ENCODE results near the gene SLC16A8. TPM values are rescaled to one million over a fixed set of nuclear protein-coding genes. Genes with fewer than 3 reads are reported as not detected.
"Not testable (repeated sequence)": the region's sequence is repeated elsewhere in the genome, so short reads cannot be mapped to it uniquely, and the experiment has no call there.

SLC16A8 gene
- total RNA-seq, 1 donor from 2014 or later: 0.26 TPM

DNA sequence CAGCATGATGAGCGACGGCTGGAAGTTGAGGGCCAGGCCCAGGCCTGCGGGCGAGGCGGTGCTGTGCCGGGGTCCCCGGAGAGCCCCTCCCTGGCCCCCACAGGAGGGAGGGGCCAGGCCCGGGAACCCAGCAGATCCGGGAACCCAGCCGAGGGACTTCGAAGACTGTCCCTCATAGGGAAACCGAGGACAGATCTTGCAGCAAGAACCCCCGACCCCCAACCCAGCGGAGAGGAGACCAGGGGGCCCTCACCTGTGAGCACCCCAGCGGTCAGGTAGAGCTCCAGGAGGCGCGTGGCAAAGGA is 2.4 kb downstream of the SLC16A8 start:
- H3K4me1 Mint-ChIP-seq: peaks cover 19% of the 10 kb centered on the region
- TF ChIP-seq, protein P1, sequence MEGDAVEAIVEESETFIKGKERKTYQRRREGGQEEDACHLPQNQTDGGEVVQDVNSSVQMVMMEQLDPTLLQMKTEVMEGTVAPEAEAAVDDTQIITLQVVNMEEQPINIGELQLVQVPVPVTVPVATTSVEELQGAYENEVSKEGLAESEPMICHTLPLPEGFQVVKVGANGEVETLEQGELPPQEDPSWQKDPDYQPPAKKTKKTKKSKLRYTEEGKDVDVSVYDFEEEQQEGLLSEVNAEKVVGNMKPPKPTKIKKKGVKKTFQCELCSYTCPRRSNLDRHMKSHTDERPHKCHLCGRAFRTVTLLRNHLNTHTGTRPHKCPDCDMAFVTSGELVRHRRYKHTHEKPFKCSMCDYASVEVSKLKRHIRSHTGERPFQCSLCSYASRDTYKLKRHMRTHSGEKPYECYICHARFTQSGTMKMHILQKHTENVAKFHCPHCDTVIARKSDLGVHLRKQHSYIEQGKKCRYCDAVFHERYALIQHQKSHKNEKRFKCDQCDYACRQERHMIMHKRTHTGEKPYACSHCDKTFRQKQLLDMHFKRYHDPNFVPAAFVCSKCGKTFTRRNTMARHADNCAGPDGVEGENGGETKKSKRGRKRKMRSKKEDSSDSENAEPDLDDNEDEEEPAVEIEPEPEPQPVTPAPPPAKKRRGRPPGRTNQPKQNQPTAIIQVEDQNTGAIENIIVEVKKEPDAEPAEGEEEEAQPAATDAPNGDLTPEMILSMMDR (conservative IDR thresholded peaks at IDR 0.05): no peak
- no peaks in the 10 kb centered on the region for H3K9me3 Mint-ChIP-seq
- no peak for DNase-seq (ENCODE audit: low read depth, low spot score)
- no peak overlapping the region for H3K4me3 Mint-ChIP-seq
- H3K27me3 Mint-ChIP-seq (ENCODE audit: low read depth): peaks cover 8% of the 10 kb centered on the region
- H3K36me3 Mint-ChIP-seq (ENCODE audit: low read depth): no peaks in the 10 kb centered on the region
- H3K27ac Mint-ChIP-seq (ENCODE audit: unreplicated experiment): no peak overlapping the region

- no peak overlapping the region for H3K4me3 Mint-ChIP-seq
Measured at GRCh38 chr22:38080850-38081635, 2.9 kb downstream of the SLC16A8 start.

DNA sequence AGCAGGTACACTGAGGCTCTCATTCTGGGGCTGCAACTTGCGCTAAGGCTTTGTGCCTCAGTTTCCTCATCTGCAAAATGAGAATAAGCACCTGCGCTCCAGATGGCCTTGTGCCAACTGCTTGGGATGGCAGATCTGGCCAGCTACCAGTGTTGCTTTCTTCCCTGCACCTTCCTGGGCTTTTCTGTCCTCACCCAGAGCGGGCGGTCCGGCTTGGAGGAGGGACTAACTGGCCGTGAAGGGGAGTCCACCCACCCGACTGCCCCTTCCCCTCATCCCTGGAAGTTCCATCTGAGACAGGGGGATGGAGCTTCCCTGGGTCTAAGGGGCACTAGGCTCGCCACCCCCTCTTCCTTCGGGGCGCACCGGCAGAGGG is 3.5 kb downstream of the SLC16A8 start:
- DNase-seq (ENCODE audit: low read depth, low spot score): no peak
- Mint-ChIP-seq H3K36me3 (ENCODE audit: low read depth) (no peaks in the 10 kb centered on the region), H3K27me3 (ENCODE audit: low read depth) (peaks cover 8% of the 10 kb centered on the region)

More at GRCh38 chr22:38080850-38081635, 2.9 kb downstream of the SLC16A8 start:
- Mint-ChIP-seq H3K27ac (ENCODE audit: unreplicated experiment) (no peak overlapping the region), H3K9me3 (no peaks in the 10 kb centered on the region), H3K36me3 (ENCODE audit: low read depth) (no peaks in the 10 kb centered on the region), H3K27me3 (ENCODE audit: low read depth) (peaks cover 8% of the 10 kb centered on the region), H3K4me1 (peaks cover 19% of the 10 kb centered on the region)
- TF ChIP-seq, protein P1 (conservative IDR thresholded peaks at IDR 0.05): no peak
- no peak for DNase-seq (ENCODE audit: low read depth, low spot score)

GRCh38 chr22:38079804-38080203 is 4.2 kb downstream of the SLC16A8 start:
- no peak overlapping the region for H3K27ac Mint-ChIP-seq (ENCODE audit: unreplicated experiment)
- peaks cover 19% of the 10 kb centered on the region for H3K4me1 Mint-ChIP-seq
- H3K4me3 Mint-ChIP-seq: no peak overlapping the region
- H3K9me3 Mint-ChIP-seq: no peaks in the 10 kb centered on the region
- DNase-seq (ENCODE audit: low read depth, low spot score): no peak
- H3K27me3 Mint-ChIP-seq (ENCODE audit: low read depth): peaks cover 8% of the 10 kb centered on the region
- H3K36me3 Mint-ChIP-seq (ENCODE audit: low read depth): no peaks in the 10 kb centered on the region
- TF ChIP-seq, protein P1 (conservative IDR thresholded peaks at IDR 0.05): no peak

More for the DNA sequence above, 3.5 kb downstream of the SLC16A8 start:
- Mint-ChIP-seq H3K27ac (ENCODE audit: unreplicated experiment) (no peak overlapping the region), H3K9me3 (no peaks in the 10 kb centered on the region), H3K4me1 (peaks cover 23% of the 10 kb centered on the region), H3K4me3 (no peak overlapping the region)
- TF ChIP-seq, protein P1 (conservative IDR thresholded peaks at IDR 0.05): no peak

DNA sequence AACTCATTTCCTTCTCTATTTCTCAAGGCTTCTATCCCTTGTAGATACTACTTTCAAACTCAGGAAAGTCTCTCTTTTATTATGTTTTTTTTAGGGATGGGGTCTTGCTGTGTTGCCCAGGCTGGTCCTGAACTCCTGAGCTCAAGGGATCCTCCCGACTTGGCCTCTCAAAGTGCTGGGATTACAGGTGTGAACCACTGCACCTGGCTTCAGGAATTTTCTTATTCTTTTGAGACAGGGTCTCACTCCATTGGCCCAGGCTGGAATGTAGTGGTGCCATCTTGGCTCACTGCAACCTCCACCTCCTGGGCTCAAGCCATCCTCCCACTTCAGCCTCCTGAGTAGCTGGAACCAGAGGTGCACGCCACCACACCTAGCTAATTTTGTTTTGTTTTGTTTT is 4.8 kb downstream of the SLC16A8 start:
- not testable (repeated sequence) for H3K9me3 Mint-ChIP-seq; H3K27me3 Mint-ChIP-seq (ENCODE audit: low read depth); H3K27ac Mint-ChIP-seq (ENCODE audit: unreplicated experiment); H3K36me3 Mint-ChIP-seq (ENCODE audit: low read depth); DNase-seq (ENCODE audit: low read depth, low spot score)
- Mint-ChIP-seq H3K4me3 (peak overlapping the region; percentile 19), H3K4me1 (peaks cover 14% of the 10 kb centered on the region)

GRCh38 chr22:38078046-38078840 is 5.7 kb downstream of the SLC16A8 start:
- Mint-ChIP-seq H3K4me3 (no peak overlapping the region), H3K27me3 (ENCODE audit: low read depth) (peaks cover 6% of the 10 kb centered on the region), H3K27ac (ENCODE audit: unreplicated experiment) (no peak overlapping the region), H3K9me3 (no peaks in the 10 kb centered on the region), H3K4me1 (peaks cover 12% of the 10 kb centered on the region), H3K36me3 (ENCODE audit: low read depth) (no peaks in the 10 kb centered on the region)
- TF ChIP-seq, protein P1 (conservative IDR thresholded peaks at IDR 0.05): no peak
- no peak for DNase-seq (ENCODE audit: low read depth, low spot score)

Data from neural crest cell (in vitro differentiated cells).